ENCODE results near the gene NRP2.
A peak's percentile ranks its signal among the peaks of the same experiment; 100 is the strongest.

The NRP2 gene

DNA sequence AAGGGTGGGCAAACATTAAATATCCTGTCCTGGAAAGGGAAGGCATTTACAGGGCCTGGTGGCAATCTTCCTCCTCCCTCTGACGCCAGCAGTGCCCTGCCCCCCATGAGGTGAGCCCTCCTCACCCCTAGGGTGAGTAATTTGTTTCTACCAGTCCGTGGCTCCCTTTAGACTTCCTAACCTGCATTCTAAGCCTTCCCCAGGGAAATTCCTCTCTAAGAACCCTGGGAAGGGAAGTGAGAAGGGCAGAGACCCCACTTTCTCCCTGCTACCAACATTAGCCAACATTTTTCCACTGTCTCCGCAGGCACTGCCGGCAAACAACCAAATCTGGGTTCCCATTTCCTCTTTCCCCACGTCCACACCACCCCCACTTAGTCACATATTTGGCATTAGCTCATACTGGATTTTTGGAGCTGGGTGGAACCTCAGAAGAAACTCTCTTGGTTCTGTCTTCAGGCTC lies 69.3 kb downstream of the NRP2 start:
- no peak for TF ChIP-seq USF1 (IDR thresholded peaks at IDR 0.05)
- no peak for TF ChIP-seq YY1 (IDR thresholded peaks at IDR 0.05; ENCODE audit: low read depth)
- TF ChIP-seq CEBPB (IDR thresholded peaks at IDR 0.05), result no peak
- no peak for TF ChIP-seq EP300 (IDR thresholded peaks at IDR 0.05; ENCODE audit: borderline replicate concordance)
- no peak for TF ChIP-seq MAX (IDR thresholded peaks at IDR 0.05)
- TF ChIP-seq ZBTB7A (IDR thresholded peaks at IDR 0.05; ENCODE audit: low read depth), result no peak
- TF ChIP-seq RAD21 (IDR thresholded peaks at IDR 0.05; ENCODE audit: low read depth), result no peak

GRCh38 chr2:205752296-205752820 lies 70.1 kb downstream of the NRP2 start:
- TF ChIP-seq CEBPB (IDR thresholded peaks at IDR 0.05) (no peak), USF1 (IDR thresholded peaks at IDR 0.05) (no peak), MAX (IDR thresholded peaks at IDR 0.05) (no peak), ZBTB7A (IDR thresholded peaks at IDR 0.05; ENCODE audit: low read depth) (no peak), NFIC (IDR thresholded peaks at IDR 0.05) (no peak), YY1 (IDR thresholded peaks at IDR 0.05; ENCODE audit: low read depth) (no peak), EP300 (IDR thresholded peaks at IDR 0.05; ENCODE audit: borderline replicate concordance) (no peak)
- TF ChIP-seq, protein P1, sequence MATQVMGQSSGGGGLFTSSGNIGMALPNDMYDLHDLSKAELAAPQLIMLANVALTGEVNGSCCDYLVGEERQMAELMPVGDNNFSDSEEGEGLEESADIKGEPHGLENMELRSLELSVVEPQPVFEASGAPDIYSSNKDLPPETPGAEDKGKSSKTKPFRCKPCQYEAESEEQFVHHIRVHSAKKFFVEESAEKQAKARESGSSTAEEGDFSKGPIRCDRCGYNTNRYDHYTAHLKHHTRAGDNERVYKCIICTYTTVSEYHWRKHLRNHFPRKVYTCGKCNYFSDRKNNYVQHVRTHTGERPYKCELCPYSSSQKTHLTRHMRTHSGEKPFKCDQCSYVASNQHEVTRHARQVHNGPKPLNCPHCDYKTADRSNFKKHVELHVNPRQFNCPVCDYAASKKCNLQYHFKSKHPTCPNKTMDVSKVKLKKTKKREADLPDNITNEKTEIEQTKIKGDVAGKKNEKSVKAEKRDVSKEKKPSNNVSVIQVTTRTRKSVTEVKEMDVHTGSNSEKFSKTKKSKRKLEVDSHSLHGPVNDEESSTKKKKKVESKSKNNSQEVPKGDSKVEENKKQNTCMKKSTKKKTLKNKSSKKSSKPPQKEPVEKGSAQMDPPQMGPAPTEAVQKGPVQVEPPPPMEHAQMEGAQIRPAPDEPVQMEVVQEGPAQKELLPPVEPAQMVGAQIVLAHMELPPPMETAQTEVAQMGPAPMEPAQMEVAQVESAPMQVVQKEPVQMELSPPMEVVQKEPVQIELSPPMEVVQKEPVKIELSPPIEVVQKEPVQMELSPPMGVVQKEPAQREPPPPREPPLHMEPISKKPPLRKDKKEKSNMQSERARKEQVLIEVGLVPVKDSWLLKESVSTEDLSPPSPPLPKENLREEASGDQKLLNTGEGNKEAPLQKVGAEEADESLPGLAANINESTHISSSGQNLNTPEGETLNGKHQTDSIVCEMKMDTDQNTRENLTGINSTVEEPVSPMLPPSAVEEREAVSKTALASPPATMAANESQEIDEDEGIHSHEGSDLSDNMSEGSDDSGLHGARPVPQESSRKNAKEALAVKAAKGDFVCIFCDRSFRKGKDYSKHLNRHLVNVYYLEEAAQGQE (IDR thresholded peaks at IDR 0.05; ENCODE audit: low read depth), result no peak

DNA sequence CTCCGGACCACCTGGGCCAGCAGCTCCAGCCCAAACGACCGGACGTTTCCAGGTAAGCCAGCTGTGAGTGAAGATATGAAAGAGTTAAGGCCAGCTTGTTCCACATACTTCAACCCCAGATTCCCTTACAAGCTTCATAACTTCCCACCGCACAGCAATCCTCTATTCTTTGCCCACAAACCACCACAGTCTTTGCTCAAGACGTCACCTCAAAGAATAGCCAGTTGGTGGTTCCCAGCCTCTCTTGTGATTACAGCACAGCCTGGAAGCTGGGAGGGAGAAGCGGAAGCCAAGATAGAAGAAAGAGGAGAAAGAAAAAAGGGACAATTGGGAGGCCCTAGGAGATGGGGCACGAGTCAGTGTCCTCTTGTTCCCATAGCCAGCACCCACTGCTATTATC lies 70.6 kb downstream of the NRP2 start:
- TF ChIP-seq EGR1 (IDR thresholded peaks at IDR 0.05) (no peak), MAX (IDR thresholded peaks at IDR 0.05) (no peak)

DNA sequence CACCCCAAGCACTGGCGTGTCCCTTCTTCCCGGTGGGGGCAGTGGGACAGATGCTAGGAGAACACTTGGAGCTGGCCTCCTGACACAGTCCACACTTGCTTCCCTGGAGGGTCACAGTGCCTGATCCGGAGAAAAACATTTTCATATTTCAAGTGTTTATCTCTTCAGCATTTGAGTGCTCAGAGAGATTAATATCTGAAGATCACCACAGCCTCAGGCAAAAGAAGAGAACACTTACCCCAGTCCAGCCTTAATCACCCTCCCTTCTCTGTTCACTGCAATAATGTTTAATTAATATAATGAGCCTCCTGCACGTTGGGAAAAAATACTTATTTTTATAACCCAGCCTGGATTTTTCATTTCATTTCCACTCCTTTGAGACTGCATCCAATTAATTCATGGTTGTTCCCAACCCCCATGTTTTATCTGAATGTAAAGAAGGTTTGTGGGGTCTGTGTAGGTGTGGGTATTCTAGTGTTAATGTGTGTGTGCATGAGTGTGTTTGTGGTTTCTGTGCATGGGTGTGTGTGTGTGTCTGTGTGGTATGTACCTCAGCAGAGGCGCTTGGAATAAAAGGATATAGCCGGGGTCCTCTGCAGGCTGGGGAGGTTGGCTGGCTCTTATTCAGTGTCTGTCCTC lies 72.1 kb downstream of the NRP2 start:
- TF ChIP-seq NFIC (IDR thresholded peaks at IDR 0.05) (no peak), YY1 (IDR thresholded peaks at IDR 0.05; ENCODE audit: low read depth) (no peak), CREB1 (IDR thresholded peaks at IDR 0.05; ENCODE audit: low read depth) (no peak), TCF12 (IDR thresholded peaks at IDR 0.05; ENCODE audit: low read depth) (no peak), TEAD4 (IDR thresholded peaks at IDR 0.05) (no peak), RAD21 (IDR thresholded peaks at IDR 0.05; ENCODE audit: low read depth) (no peak), TAF1 (IDR thresholded peaks at IDR 0.05; ENCODE audit: low read depth) (no peak), EP300 (IDR thresholded peaks at IDR 0.05; ENCODE audit: borderline replicate concordance) (no peak)
- TF ChIP-seq, protein P1 (IDR thresholded peaks at IDR 0.05; ENCODE audit: low read depth), result no peak

GRCh38 chr2:205754924-205755321 lies 72.6 kb downstream of the NRP2 start:
- no peak for TF ChIP-seq MAX (IDR thresholded peaks at IDR 0.05)
- no peak for TF ChIP-seq YY1 (IDR thresholded peaks at IDR 0.05; ENCODE audit: low read depth)
- no peak for TF ChIP-seq USF1 (IDR thresholded peaks at IDR 0.05)
- TF ChIP-seq TCF12 (IDR thresholded peaks at IDR 0.05; ENCODE audit: low read depth), result peak; percentile 38; the same call in 1 of the 2 replicates
- TF ChIP-seq TAF1 (IDR thresholded peaks at IDR 0.05; ENCODE audit: low read depth), result no peak
- no peak for TF ChIP-seq CEBPB (IDR thresholded peaks at IDR 0.05)
- TF ChIP-seq RAD21 (IDR thresholded peaks at IDR 0.05; ENCODE audit: low read depth), result no peak
- no peak for TF ChIP-seq EGR1 (IDR thresholded peaks at IDR 0.05)
- 0 out of 2 replicates have a peak, but pooled peaks have one; percentile 29 for TF ChIP-seq TEAD4 (IDR thresholded peaks at IDR 0.05)
- peak; percentile 42; the same call in 1 of the 2 replicates for TF ChIP-seq NFIC (IDR thresholded peaks at IDR 0.05)
- TF ChIP-seq CREB1 (IDR thresholded peaks at IDR 0.05; ENCODE audit: low read depth), result no peak
- TF ChIP-seq FOXM1 (IDR thresholded peaks at IDR 0.05; ENCODE audit: borderline replicate concordance, low read depth), result peak; percentile 47; the same call in 1 of the 2 replicates
- TF ChIP-seq ZBTB7A (IDR thresholded peaks at IDR 0.05; ENCODE audit: low read depth), result no peak
- TF ChIP-seq, protein P1 (IDR thresholded peaks at IDR 0.05; ENCODE audit: low read depth), result no peak
- peak; percentile 56; the same call in 1 of the 2 replicates for TF ChIP-seq EP300 (IDR thresholded peaks at IDR 0.05; ENCODE audit: borderline replicate concordance)
